Stimulated activated CD8-positive, alpha-beta memory T cell treated with anti-CD3 and anti-CD28 coated beads, Interleukin-7, amount 100 ng/mL, for 24 hours (primary cell): ENCODE measurements around the gene BBS12.

ENCODE experiments used
- DNase-seq: peaks from one replicate; pipeline ENCODE4 v3.0.0-alpha.2; 2020; ENCODE audit warnings: low read depth

The BBS12 gene

DNA sequence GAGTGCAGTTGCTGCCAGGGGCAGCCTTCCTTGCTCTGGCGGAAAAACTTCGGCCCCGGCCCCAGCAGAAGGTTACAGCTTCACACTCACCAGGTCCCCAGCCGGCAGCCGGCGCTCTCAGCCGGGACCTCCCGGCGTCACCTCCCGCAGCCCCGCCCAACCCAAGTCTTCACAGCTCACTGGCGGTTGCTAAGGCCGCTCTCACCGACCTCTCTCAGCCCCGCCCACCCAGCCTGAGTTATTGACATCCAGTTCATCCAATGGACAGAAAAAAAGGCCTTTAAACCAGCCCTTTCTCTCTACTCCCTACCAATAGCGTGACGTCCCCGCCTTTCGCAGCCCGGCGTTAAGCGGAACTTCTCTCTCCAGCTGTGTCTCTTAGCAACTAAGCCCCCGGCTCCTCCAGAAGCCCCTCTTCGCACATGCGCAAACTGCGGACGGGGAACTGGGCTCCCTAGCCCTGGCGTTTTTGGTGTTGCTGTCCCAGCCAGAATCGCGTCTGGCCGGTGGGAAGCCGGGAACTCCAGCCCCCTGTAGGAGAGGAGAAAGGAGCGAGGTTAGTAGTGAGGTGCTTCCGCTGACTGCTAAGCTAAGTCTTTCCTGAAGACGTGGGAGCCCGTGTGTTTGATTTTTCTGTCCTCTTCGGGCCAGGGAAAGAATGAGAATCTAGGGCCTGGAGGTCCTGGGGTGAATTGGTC is at the start of gene BBS12:
BBS12 (plus strand) TSS at position 376 of the 698 bp plus-strand sequence. CDS start 9,189 bp downstream, outside the sequence.
- DNase-seq, result peak; percentile 99

GRCh38 chr4:122686691-122687090 is 45.8 kb upstream of the BBS12 start:
- DNase-seq, result no peak

DNA sequence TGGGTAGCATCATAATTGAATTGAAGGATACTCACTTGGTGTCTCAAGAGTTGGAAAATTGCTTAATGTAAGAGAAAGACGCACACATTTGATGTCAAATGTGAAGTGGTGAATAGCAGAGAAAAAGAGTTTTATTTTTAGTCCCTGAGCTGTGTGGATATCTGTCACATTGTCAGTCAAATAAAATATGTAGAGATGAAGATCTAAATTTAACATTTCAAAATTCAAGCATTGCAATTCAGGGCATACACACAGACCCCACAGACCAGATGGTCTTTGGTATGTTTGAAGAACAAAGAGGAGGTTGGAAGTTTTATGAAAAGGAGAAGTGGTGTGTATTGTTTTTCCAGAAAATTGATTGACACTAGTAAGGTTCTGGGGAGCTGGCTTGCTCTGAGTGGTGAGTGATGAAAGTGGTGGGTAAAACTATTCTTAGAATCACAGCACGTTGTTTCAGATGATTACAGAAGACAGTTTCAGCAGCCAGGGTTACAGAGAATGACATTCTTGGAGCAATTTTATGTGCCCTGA is 44.9 kb upstream of the BBS12 start:
- DNase-seq, result no peak

DNA sequence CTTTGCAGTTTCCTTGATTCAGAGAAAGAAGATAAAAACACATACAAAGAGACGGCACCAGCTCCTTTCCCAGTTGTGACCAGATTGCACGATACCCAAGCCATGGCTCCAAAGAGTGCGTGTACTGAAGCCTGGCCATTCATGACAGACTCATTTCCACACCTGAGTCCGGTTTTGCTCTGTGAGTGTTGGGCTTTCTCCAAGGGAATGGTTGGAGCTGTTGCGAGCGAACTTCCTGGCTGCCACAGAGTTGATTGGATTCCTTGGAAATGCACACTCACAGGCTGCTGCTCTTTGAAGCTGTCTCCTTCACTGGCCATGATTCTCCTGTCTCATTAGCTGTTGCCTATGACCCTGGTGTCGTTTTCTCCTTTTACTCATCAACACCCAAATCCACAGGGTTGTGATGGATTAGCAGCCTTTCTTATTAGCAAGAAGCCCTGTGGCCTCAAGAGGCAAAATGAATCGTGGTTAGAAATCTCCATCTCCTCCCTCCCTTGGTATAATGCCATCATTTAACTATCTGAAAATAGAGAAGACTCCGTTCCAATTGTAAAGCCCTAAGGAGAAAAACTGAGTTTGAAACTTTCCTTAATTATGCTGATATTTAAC is 43.9 kb upstream of the BBS12 start:
- no peak for DNase-seq

DNA sequence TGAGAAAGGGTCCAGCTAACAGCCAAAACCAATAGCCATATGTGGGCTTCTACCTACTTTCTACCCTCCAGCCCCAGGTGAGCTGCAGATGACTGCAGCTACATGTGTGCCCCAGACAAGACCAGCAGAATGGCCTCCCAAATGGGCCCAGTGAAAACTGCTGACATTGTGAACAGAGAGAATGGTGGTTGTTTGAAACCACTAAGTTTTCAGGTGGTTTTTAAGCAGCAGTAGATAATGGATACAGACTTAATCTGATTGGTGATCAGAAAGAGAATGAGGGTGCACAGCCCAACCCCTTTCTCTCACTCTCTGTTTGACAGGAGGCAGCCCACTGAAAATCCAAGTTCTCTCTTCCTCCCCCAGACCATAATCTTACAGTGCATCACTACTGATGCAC is 42.5 kb upstream of the BBS12 start:
- DNase-seq, result no peak

DNA sequence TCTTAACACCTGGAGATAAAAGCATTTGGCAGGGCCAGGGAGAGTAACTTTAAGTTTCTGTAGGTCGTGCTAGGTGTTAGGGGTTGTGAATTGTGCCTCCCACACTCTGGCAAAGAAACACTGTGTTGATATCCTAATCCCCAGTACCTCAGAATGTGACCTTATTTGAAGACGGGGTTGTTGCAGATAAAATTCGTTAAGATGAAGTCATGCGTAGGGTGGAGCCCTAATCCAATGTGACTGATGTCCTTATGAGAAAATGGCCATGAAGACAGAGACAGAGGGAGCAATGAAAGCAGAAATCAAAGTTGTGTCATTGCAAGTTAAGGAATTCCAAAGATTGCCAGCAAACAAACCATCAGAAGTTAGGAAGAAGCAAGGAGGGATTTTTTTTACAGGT is 40.5 kb upstream of the BBS12 start:
- DNase-seq, result no peak

DNA sequence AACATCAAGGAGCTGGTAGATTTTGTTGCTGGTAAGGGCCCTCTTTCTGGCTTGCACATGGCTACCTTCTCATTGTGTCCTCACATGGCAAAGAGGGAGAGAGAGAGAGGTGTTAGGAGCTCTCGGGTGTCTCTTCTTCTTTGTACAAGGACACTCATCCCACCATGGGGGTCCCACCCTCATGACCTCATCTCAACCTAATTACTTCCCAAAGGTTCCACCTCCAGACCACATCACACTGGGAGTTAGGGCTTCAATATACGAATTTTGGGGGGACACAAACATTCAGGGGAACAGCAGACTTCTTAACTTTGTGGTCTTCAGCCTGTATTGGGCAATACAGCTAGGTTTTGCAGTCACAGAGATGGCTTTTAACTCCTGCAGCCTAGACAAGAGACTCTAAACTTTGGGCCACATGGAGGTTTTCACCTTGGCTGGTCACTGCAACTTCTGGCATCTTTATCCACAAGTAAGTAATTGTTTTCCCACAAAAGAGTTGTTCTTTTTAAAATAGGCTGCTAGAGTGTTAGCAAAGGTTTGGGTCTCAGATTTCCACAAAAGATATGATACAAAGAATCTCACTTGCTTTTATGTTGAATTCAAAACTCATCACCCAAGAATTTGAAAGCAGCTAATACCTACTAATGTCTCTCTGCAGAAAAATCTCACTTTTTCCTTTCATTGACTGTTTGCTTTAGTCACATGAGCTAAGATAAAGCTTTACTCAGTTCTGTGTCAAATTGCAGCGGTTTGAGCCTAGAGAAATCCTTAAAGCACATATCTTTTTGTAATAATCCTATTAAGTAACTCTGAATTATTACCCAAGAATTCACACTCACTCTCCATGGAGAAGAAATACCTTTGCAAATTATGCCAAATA is 39.6 kb upstream of the BBS12 start:
- no peak for DNase-seq

GRCh38 chr4:122695226-122695625 is 37.3 kb upstream of the BBS12 start:
- no peak for DNase-seq

GRCh38 chr4:122700178-122700725 is 32.3 kb upstream of the BBS12 start:
- DNase-seq, result no peak

GRCh38 chr4:122701061-122701460 is 31.4 kb upstream of the BBS12 start:
- no peak for DNase-seq

DNA sequence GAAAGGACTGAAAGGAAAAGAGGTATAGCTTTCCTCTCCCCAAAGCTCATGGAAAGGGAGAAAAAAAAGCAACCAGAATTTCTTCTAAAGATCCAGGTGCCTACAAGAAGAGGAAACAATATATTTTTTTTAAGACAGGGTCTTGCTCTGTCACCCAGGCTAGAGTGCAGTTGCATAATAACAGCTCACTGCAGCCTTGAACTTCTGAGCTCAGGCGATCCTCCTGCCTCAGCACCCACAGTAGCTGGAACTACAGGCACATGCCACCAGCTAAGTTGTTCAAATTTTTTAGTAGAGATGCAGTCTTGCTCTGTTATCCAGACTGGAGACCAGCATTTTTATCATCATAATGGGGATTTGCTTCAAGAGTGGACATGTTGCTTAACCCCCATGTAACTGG is 30.5 kb upstream of the BBS12 start:
- DNase-seq, result no peak

- DNase-seq, result no peak
Measured at GRCh38 chr4:122702939-122703338, 29.6 kb upstream of the BBS12 start.

DNA sequence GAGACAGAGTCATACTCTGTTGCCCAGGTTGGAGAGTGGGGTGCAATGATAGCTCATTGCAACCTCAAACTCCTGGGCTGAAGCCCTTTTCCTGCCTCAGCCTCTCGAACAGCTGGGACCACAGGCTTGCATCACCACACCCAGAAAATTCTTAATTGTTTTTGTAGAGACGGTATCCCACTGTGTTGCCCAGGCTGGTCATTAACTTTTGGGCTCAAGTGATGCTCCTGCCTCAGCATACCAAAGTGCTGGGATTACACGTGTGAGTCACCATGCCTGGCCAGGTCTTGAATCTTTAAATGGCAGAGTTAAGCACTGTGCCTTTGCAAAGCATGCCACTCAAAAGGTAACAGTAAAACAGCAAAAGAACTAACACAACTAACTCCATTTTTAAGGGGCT is 28.6 kb upstream of the BBS12 start:
- DNase-seq, result no peak

DNA sequence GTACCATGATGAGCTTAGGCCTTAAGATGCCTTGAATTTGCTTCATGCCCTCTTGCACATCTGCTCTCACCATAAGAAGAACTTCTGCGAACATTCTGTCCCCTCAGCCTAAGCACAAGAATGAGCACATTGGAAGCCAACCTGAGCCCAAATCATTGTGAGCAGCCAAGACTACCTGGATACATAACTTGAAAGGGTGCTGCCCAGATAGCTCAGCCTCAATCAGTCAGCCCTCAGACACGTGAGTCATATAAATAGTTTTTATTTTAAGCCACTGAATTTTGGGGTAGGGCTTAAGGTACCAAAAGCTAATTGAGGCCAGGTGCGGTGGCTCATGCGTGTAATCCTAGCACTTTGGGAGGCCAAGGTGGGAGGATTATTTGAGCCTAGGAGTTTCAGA is 27.5 kb upstream of the BBS12 start:
- no peak for DNase-seq

GRCh38 chr4:122705547-122706117 is 26.9 kb upstream of the BBS12 start:
- DNase-seq, result no peak

GRCh38 chr4:122706511-122706910 is 26.0 kb upstream of the BBS12 start:
- DNase-seq, result no peak

DNA sequence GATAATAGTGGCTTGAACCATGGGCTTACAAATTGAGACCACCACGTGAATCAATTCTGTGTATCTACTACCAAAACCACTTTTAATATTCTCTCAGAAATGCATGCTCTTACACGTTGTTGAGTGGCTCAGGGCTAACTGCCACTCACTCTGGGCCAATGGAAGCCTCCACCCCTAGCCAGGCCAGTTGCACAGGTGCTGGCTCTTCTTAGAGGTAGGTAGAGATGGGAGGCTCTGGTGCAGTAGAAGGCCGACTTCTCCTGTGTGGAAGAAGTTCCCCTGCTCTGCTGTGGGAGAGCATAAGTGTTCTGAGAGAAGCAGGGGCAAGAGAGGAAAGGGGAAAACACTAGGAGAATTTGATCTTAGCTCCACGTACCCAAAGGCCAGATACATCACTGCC is 25.0 kb upstream of the BBS12 start:
- no peak for DNase-seq

DNA sequence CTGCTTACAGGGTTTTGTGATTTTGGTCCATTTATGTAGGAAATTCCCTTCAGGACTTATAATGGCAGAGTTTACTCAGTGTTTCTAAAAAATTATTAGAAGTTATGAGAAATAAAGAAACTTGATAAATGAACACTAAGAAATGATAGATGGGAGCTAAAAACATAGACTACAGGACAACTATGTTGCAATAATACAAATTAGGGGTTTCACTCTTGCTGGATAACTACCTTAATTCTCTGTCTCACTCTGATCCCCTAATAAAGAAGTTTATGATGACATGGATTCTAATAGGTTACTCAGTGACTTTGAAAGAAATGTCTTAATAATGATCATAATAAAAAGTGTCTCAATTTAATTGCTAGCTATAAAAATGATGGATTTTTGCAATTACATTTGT is 23.3 kb upstream of the BBS12 start:
- DNase-seq, result no peak

GRCh38 chr4:122710434-122711308 is 21.8 kb upstream of the BBS12 start:
- DNase-seq, result no peak

DNA sequence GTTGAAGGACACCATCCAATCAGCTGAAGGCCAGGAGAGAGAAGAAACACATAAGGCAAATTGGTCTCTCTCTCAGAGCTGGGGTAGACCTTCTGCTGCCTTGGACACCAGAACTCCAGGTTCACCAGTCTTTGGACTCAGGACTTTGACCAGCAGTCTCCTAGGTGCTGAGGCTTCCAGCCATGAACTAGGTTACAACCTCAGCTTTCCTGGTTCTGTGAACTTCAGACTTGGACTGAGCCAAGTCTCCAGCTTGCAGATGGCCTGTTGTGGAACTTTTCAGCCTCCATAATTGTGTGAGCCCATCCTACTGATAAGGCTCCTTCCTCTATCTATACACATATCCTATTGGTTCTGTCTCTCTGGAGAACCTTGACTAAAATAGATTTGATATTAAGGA is 20.6 kb upstream of the BBS12 start:
- no peak for DNase-seq

- DNase-seq, result no peak
Measured at GRCh38 chr4:122712782-122713181, 19.7 kb upstream of the BBS12 start.
